HEK293 (cell line): ENCODE data around the gene CUEDC1.

ENCODE experiments used
- CTCF ChIA-PET: fragments of 350-600 bp; formaldehyde crosslinking; extraction: SDS; loops from one replicate; lab custom pipeline; 2021; ENCODE audit warnings: antibody characterized with exemption; lab: Yijun Ruan, JAX
- POLR2A ChIA-PET: fragments of 300-600 bp; formaldehyde crosslinking; extraction: SDS; loops from one replicate; lab custom pipeline; 2020; ENCODE audit warnings: antibody characterized with exemption, inconsistent platforms; lab: Yijun Ruan, JAX
- H3K27ac ChIP-seq: fragments of 200-500 bp; sonication (Bioruptor generic); 2 replicates; pipeline ENCODE4 v1.5.1; 2014; ENCODE audit warnings: low read depth, low read length, control low read depth, inconsistent platforms; ENCODE audit errors: extremely low read depth
- H3K36me3 ChIP-seq, 2 experiments: fragments of 200-500 bp in 1 of 2; sonication (Bioruptor generic) in 1 of 2; 1 replicate in 1 of 2; 2 replicates in 1 of 2; pipeline ENCODE4 v1.5.1; 2014 to 2017; ENCODE audit warnings: inconsistent platforms in 2 of 2, low read length in 2 of 2; ENCODE audit not compliant: control insufficient read depth in 2 of 2, insufficient read depth in 1 of 2
- H3K4me1 ChIP-seq: fragments of 200-500 bp; sonication (Bioruptor generic); 2 replicates; pipeline ENCODE4 v1.5.1; 2014; ENCODE audit warnings: mild to moderate bottlenecking, low read length, inconsistent platforms; ENCODE audit not compliant: control insufficient read depth, insufficient read depth
- H3K4me3 ChIP-seq: 2 replicates; pipeline ENCODE4 v1.5.1; 2011; ENCODE audit warnings: low read depth, mild to moderate bottlenecking, control low read depth, low read length, moderate library complexity
- H3K9me3 ChIP-seq: fragments of 200-500 bp; sonication (Bioruptor generic); 2 replicates; pipeline ENCODE4 v1.5.1; 2014; ENCODE audit warnings: low read depth, low read length, inconsistent platforms; ENCODE audit not compliant: control insufficient read depth, insufficient read depth
- IKZF3 ChIP-seq: fragments of 450-650 bp; IDR thresholded peaks from 2 replicates; pipeline ENCODE4 v1.5.0; 2018; ENCODE audit warnings: missing biosample characterization, mild to moderate bottlenecking, missing genetic modification characterization, moderate library complexity
- KLF8 ChIP-seq: fragments of 450-650 bp; formaldehyde crosslinking; IDR thresholded peaks from 2 replicates; pipeline ENCODE4 v1.5.1; 2016; ENCODE audit warnings: missing biosample characterization, missing genetic modification characterization
- OSR2 ChIP-seq: fragments of 450-650 bp; formaldehyde crosslinking; IDR thresholded peaks from 2 replicates; pipeline ENCODE4 v1.5.1; 2016; ENCODE audit warnings: missing biosample characterization, missing genetic modification characterization
- SP3 ChIP-seq: fragments of 450-650 bp; formaldehyde crosslinking; IDR thresholded peaks from 2 replicates; pipeline ENCODE4 v1.5.1; 2016; ENCODE audit warnings: missing biosample characterization, missing genetic modification characterization
- SP7 ChIP-seq: fragments of 450-650 bp; formaldehyde crosslinking; IDR thresholded peaks from 2 replicates; pipeline ENCODE4 v1.5.1; 2016; ENCODE audit warnings: missing biosample characterization, missing genetic modification characterization
- YY1 ChIP-seq: fragments of 450-650 bp; formaldehyde crosslinking; IDR thresholded peaks from 2 replicates; pipeline ENCODE4 v1.5.1; 2018; ENCODE audit warnings: missing biosample characterization, missing genetic modification characterization
- ZBTB17 ChIP-seq: fragments of 450-650 bp; formaldehyde crosslinking; IDR thresholded peaks from 2 replicates; pipeline ENCODE4 v1.5.1; 2016; ENCODE audit warnings: missing biosample characterization, missing genetic modification characterization
- ZBTB20 ChIP-seq: fragments of 450-650 bp; formaldehyde crosslinking; IDR thresholded peaks from 2 replicates; pipeline ENCODE4 v1.5.1; 2016; ENCODE audit warnings: missing biosample characterization, missing genetic modification characterization
- ZNF10 ChIP-seq: fragments of 450-650 bp; formaldehyde crosslinking; IDR thresholded peaks from 2 replicates; pipeline ENCODE4 v1.5.1; 2017; ENCODE audit warnings: missing biosample characterization, missing genetic modification characterization
- ZNF121 ChIP-seq: fragments of 450-650 bp; formaldehyde crosslinking; IDR thresholded peaks from 2 replicates; pipeline ENCODE4 v1.5.1; 2016; ENCODE audit warnings: missing biosample characterization, missing genetic modification characterization
- ZNF175 ChIP-seq: fragments of 450-650 bp; formaldehyde crosslinking; IDR thresholded peaks from 2 replicates; pipeline ENCODE4 v1.5.1; 2016; ENCODE audit warnings: missing biosample characterization, missing genetic modification characterization
- ZNF555 ChIP-seq: fragments of 450-650 bp; formaldehyde crosslinking; conservative IDR thresholded peaks from 2 replicates; pipeline ENCODE4 v1.5.1; 2017; ENCODE audit warnings: missing biosample characterization, mild to moderate bottlenecking, missing genetic modification characterization, inconsistent platforms
- ZNF600 ChIP-seq: fragments of 450-650 bp; formaldehyde crosslinking; IDR thresholded peaks from 2 replicates; pipeline ENCODE4 v1.5.1; 2016; ENCODE audit warnings: missing biosample characterization, missing genetic modification characterization
- ZNF623 ChIP-seq: fragments of 450-650 bp; formaldehyde crosslinking; IDR thresholded peaks from 2 replicates; pipeline ENCODE4 v1.5.1; 2016; ENCODE audit warnings: missing biosample characterization, missing genetic modification characterization
- ZNF707 ChIP-seq: fragments of 450-650 bp; formaldehyde crosslinking; IDR thresholded peaks from 2 replicates; pipeline ENCODE4 v1.5.1; 2016; ENCODE audit warnings: missing biosample characterization, missing genetic modification characterization
- ZSCAN16 ChIP-seq: fragments of 450-650 bp; formaldehyde crosslinking; IDR thresholded peaks from 2 replicates; pipeline ENCODE4 v1.5.1; 2016; ENCODE audit warnings: missing biosample characterization, missing genetic modification characterization
- TF ChIP-seq, protein P1 (sequence below): fragments of 450-650 bp; formaldehyde crosslinking; optimal IDR thresholded peaks from 2 replicates; pipeline ENCODE3; 2016; ENCODE audit warnings: missing biosample characterization, mild to moderate bottlenecking, missing genetic modification characterization
- TF ChIP-seq, protein P2 (sequence below): fragments of 450-650 bp; formaldehyde crosslinking; IDR thresholded peaks from 2 replicates; pipeline ENCODE4 v1.5.0; 2017; ENCODE audit warnings: missing biosample characterization, missing genetic modification characterization, borderline replicate concordance
- TF ChIP-seq, protein P3 (sequence below): fragments of 450-650 bp; formaldehyde crosslinking; conservative IDR thresholded peaks from 2 replicates; pipeline ENCODE4 v1.5.1; 2016; ENCODE audit warnings: low read depth, missing biosample characterization, missing genetic modification characterization
- TF ChIP-seq, protein P4 (sequence below): fragments of 450-650 bp; formaldehyde crosslinking; IDR thresholded peaks from 2 replicates; pipeline ENCODE4 v1.5.1; 2017; ENCODE audit warnings: missing biosample characterization, missing genetic modification characterization
- TF ChIP-seq, protein P5 (sequence below): fragments of 450-650 bp; formaldehyde crosslinking; IDR thresholded peaks from 2 replicates; pipeline ENCODE4 v1.5.1; 2016; ENCODE audit warnings: missing biosample characterization, missing genetic modification characterization
- TF ChIP-seq, protein P6 (sequence below): fragments of 450-650 bp; formaldehyde crosslinking; IDR thresholded peaks from 2 replicates; pipeline ENCODE4 v1.5.1; 2016; ENCODE audit warnings: missing biosample characterization, missing genetic modification characterization, borderline replicate concordance
- TF ChIP-seq, protein P7 (sequence below): fragments of 450-650 bp; formaldehyde crosslinking; IDR thresholded peaks from 2 replicates; pipeline ENCODE4 v1.5.1; 2016; ENCODE audit warnings: missing biosample characterization, missing genetic modification characterization

Gene CUEDC1

DNA sequence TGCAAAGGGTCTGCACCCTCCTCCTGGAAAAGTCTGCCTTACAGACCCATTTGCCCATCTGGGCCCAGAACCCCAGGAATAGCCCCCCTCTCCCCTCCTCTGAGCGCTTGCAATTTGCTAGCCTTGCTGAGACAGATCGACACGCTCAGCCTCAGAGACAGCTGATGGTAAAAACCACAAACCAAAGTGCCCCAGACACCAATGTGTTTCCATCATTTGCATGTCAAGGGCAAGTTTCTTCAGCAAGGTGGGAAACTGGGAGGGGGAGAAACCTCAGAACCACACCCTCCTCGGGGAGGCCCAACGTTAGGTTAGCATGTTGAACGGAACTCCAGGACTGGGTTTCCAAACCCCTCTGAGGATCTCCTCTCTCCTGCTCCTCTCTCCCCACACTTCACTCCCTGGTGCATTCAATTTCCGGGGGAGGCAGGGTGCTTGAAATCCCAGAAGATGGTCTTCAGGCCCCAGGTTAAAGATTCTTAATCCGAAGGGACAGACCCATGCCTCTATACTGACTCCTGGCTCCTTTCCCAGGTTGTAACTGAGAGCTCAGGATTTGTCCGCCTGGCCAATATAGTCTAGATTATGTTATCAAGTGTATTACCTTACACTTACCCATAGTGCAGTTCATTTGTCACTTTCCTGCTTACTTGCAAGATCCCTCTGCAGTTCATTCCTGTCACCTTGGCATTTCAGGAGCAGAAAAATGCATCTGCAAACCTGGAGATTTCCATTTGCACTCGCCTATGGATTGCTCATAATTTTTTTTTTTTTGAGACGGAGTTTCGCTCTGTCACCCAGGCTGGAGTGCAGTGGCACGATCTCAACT is 1.3 kb upstream of the CUEDC1 start:
- ChIA-PET CTCF (interaction anchor here (0.6 to 2.4 kb wide), 19 partner anchors 9 to 160 kb away, joined by 3 to 9 read pairs (median 3); no protein-coding TSS in a partner anchor), POLR2A (interaction anchor here (0.7 to 3.3 kb wide), 14 partner anchors 9 to 86 kb away, joined by 3 to 22 read pairs (median 6); partner anchors contain the start of gene SRSF1)
- Histone ChIP-seq H3K4me3 (no peak overlapping the region), H3K9me3 (no peaks in the 10 kb centered on the region), H3K27ac (peak overlapping the region; percentile 84), H3K36me3 (no peaks in the 10 kb centered on the region), H3K4me1 (peaks cover 35% of the 10 kb centered on the region)
- TF ChIP-seq ZNF707 (tag by site-specific recombination), result no peak
- TF ChIP-seq ZNF121 (tag by site-specific recombination), result peak; percentile 51; the same call in 1 of the 2 replicates
- no peak for TF ChIP-seq ZNF623
- no peak for TF ChIP-seq OSR2 (tag by site-specific recombination)
- TF ChIP-seq, protein P1, sequence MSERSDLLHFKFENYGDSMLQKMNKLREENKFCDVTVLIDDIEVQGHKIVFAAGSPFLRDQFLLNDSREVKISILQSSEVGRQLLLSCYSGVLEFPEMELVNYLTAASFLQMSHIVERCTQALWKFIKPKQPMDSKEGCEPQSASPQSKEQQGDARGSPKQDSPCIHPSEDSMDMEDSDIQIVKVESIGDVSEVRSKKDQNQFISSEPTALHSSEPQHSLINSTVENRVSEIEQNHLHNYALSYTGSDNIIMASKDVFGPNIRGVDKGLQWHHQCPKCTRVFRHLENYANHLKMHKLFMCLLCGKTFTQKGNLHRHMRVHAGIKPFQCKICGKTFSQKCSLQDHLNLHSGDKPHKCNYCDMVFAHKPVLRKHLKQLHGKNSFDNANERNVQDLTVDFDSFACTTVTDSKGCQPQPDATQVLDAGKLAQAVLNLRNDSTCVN (tag by site-specific recombination), result no peak
- peak; percentile 60; the same call in 1 of the 2 replicates for TF ChIP-seq ZBTB20 (tag by site-specific recombination)
- TF ChIP-seq, protein P2, sequence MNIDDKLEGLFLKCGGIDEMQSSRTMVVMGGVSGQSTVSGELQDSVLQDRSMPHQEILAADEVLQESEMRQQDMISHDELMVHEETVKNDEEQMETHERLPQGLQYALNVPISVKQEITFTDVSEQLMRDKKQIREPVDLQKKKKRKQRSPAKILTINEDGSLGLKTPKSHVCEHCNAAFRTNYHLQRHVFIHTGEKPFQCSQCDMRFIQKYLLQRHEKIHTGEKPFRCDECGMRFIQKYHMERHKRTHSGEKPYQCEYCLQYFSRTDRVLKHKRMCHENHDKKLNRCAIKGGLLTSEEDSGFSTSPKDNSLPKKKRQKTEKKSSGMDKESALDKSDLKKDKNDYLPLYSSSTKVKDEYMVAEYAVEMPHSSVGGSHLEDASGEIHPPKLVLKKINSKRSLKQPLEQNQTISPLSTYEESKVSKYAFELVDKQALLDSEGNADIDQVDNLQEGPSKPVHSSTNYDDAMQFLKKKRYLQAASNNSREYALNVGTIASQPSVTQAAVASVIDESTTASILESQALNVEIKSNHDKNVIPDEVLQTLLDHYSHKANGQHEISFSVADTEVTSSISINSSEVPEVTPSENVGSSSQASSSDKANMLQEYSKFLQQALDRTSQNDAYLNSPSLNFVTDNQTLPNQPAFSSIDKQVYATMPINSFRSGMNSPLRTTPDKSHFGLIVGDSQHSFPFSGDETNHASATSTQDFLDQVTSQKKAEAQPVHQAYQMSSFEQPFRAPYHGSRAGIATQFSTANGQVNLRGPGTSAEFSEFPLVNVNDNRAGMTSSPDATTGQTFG (tag by site-specific recombination), result no peak
- TF ChIP-seq IKZF3 (tag by site-specific recombination), result peak; percentile 64; the same call in 1 of the 2 replicates
- TF ChIP-seq YY1 (tag by site-specific recombination), result no peak
- TF ChIP-seq, protein P3, sequence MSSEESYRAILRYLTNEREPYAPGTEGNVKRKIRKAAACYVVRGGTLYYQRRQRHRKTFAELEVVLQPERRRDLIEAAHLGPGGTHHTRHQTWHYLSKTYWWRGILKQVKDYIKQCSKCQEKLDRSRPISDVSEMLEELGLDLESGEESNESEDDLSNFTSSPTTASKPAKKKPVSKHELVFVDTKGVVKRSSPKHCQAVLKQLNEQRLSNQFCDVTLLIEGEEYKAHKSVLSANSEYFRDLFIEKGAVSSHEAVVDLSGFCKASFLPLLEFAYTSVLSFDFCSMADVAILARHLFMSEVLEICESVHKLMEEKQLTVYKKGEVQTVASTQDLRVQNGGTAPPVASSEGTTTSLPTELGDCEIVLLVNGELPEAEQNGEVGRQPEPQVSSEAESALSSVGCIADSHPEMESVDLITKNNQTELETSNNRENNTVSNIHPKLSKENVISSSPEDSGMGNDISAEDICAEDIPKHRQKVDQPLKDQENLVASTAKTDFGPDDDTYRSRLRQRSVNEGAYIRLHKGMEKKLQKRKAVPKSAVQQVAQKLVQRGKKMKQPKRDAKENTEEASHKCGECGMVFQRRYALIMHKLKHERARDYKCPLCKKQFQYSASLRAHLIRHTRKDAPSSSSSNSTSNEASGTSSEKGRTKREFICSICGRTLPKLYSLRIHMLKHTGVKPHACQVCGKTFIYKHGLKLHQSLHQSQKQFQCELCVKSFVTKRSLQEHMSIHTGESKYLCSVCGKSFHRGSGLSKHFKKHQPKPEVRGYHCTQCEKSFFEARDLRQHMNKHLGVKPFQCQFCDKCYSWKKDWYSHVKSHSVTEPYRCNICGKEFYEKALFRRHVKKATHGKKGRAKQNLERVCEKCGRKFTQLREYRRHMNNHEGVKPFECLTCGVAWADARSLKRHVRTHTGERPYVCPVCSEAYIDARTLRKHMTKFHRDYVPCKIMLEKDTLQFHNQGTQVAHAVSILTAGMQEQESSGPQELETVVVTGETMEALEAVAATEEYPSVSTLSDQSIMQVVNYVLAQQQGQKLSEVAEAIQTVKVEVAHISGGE (tag by site-specific recombination), result no peak
- TF ChIP-seq SP7, result no peak
- TF ChIP-seq SP3 (tag by site-specific recombination), result peak; percentile 33; the same call in 1 of the 2 replicates
- TF ChIP-seq ZNF555 (tag by site-specific recombination), result no peak
- peak; percentile 63 for TF ChIP-seq ZNF600
- TF ChIP-seq, protein P4, sequence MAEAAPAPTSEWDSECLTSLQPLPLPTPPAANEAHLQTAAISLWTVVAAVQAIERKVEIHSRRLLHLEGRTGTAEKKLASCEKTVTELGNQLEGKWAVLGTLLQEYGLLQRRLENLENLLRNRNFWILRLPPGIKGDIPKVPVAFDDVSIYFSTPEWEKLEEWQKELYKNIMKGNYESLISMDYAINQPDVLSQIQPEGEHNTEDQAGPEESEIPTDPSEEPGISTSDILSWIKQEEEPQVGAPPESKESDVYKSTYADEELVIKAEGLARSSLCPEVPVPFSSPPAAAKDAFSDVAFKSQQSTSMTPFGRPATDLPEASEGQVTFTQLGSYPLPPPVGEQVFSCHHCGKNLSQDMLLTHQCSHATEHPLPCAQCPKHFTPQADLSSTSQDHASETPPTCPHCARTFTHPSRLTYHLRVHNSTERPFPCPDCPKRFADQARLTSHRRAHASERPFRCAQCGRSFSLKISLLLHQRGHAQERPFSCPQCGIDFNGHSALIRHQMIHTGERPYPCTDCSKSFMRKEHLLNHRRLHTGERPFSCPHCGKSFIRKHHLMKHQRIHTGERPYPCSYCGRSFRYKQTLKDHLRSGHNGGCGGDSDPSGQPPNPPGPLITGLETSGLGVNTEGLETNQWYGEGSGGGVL (tag by site-specific recombination), result peak; percentile 41
- TF ChIP-seq, protein P5, sequence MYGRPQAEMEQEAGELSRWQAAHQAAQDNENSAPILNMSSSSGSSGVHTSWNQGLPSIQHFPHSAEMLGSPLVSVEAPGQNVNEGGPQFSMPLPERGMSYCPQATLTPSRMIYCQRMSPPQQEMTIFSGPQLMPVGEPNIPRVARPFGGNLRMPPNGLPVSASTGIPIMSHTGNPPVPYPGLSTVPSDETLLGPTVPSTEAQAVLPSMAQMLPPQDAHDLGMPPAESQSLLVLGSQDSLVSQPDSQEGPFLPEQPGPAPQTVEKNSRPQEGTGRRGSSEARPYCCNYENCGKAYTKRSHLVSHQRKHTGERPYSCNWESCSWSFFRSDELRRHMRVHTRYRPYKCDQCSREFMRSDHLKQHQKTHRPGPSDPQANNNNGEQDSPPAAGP (tag by site-specific recombination), result peak; percentile 22; the same call in 1 of the 2 replicates
- TF ChIP-seq ZSCAN16, result no peak
- TF ChIP-seq, protein P6, sequence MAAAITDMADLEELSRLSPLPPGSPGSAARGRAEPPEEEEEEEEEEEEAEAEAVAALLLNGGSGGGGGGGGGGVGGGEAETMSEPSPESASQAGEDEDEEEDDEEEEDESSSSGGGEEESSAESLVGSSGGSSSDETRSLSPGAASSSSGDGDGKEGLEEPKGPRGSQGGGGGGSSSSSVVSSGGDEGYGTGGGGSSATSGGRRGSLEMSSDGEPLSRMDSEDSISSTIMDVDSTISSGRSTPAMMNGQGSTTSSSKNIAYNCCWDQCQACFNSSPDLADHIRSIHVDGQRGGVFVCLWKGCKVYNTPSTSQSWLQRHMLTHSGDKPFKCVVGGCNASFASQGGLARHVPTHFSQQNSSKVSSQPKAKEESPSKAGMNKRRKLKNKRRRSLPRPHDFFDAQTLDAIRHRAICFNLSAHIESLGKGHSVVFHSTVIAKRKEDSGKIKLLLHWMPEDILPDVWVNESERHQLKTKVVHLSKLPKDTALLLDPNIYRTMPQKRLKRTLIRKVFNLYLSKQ, result no peak
- TF ChIP-seq, protein P7, sequence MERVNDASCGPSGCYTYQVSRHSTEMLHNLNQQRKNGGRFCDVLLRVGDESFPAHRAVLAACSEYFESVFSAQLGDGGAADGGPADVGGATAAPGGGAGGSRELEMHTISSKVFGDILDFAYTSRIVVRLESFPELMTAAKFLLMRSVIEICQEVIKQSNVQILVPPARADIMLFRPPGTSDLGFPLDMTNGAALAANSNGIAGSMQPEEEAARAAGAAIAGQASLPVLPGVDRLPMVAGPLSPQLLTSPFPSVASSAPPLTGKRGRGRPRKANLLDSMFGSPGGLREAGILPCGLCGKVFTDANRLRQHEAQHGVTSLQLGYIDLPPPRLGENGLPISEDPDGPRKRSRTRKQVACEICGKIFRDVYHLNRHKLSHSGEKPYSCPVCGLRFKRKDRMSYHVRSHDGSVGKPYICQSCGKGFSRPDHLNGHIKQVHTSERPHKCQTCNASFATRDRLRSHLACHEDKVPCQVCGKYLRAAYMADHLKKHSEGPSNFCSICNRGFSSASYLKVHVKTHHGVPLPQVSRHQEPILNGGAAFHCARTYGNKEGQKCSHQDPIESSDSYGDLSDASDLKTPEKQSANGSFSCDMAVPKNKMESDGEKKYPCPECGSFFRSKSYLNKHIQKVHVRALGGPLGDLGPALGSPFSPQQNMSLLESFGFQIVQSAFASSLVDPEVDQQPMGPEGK, result peak; percentile 64
- peak; percentile 59 for TF ChIP-seq KLF8
- peak; percentile 66 for TF ChIP-seq ZBTB17 (tag by site-specific recombination)
- TF ChIP-seq ZNF175 (tag by site-specific recombination), result no peak
- TF ChIP-seq ZNF10 (tag by site-specific recombination), result no peak
